OCI-LY7 (cell line): ENCODE data around the gene EP300.

Experiments used
- EZH2phosphoT487 ChIP-seq: fragments of 200-600 bp; sonication (generic); IDR thresholded peaks from 2 replicates; pipeline ENCODE4 v1.6.1; 2018; ENCODE audit warnings: low read depth, borderline replicate concordance, mild to moderate bottlenecking, mixed run types, antibody characterized with exemption, low read length, moderate library complexity, mixed read lengths
- TF ChIP-seq, protein P1 (sequence below): fragments of 200-600 bp; sonication (generic); conservative IDR thresholded peaks from 2 replicates; pipeline ENCODE4 v1.5.1; 2014; ENCODE audit warnings: mild to moderate bottlenecking, antibody characterized with exemption, low read length, moderate library complexity, mixed read lengths

DNA sequence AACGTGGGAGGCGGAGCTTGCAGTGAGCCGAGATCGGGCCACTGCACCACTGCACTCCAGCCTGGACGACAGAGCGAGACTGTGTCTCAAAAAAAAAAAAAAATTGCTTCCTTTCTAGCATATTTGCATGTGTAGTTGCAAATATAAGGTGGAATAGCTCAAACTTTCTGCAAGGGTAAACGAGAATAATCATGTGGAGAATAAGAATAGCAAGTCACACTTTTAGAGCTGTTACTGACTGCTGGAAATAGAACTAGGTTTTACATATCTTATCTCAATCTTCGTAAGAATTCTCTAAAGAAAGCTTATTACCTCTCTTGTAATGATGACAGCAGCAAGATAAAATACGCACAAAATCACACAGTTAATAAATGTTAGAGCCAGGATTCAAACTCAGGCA is 114.3 kb downstream of the EP300 start:
- TF ChIP-seq, protein P1, sequence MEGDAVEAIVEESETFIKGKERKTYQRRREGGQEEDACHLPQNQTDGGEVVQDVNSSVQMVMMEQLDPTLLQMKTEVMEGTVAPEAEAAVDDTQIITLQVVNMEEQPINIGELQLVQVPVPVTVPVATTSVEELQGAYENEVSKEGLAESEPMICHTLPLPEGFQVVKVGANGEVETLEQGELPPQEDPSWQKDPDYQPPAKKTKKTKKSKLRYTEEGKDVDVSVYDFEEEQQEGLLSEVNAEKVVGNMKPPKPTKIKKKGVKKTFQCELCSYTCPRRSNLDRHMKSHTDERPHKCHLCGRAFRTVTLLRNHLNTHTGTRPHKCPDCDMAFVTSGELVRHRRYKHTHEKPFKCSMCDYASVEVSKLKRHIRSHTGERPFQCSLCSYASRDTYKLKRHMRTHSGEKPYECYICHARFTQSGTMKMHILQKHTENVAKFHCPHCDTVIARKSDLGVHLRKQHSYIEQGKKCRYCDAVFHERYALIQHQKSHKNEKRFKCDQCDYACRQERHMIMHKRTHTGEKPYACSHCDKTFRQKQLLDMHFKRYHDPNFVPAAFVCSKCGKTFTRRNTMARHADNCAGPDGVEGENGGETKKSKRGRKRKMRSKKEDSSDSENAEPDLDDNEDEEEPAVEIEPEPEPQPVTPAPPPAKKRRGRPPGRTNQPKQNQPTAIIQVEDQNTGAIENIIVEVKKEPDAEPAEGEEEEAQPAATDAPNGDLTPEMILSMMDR: no peak
- TF ChIP-seq EZH2phosphoT487: no peak
